Lung (tissue), 13 donors: ENCODE data around the gene DCDC2. TPM values are rescaled to one million over a fixed set of nuclear protein-coding genes. Genes with fewer than 3 reads are reported as not detected.

Experiments
- ATAC-seq: fragments of 200-7000 bp; cut with Tn5 transposase; one replicate; pipeline ENCODE4 v1.9.1; 2020; ENCODE audit warnings: moderate number of reproducible peaks; ENCODE audit not compliant: insufficient read depth, low FRiP score
- DNase-seq, 3 donors: peaks; one replicate each; pipeline ENCODE4 v3.0.0-alpha.2; 2013 to 2017
- H3K27ac ChIP-seq, 2 donors: one replicate each; pipeline ENCODE4 v1.5.1; 2013; ENCODE audit warnings: mild to moderate bottlenecking in 2 of 2, moderate library complexity in 2 of 2, control low read depth in 1 of 2, inconsistent platforms in 1 of 2, low read depth in 1 of 2, low read length in 1 of 2
- H3K27me3 ChIP-seq, 3 donors: one replicate each; pipeline ENCODE4 v1.5.1; 2013; ENCODE audit warnings: low read length in 2 of 3; ENCODE audit not compliant: control insufficient read depth in 3 of 3, insufficient read depth in 3 of 3
- H3K36me3 ChIP-seq, 4 donors: one replicate each; pipeline ENCODE4 v1.5.1; 2013; ENCODE audit warnings: low read length in 4 of 4, mild to moderate bottlenecking in 1 of 4, moderate library complexity in 1 of 4; ENCODE audit not compliant: control insufficient read depth in 4 of 4, insufficient read depth in 4 of 4
- H3K4me1 ChIP-seq, 5 donors: one replicate each; pipeline ENCODE4 v1.5.1; 2013; ENCODE audit warnings: low read length in 5 of 5, mild to moderate bottlenecking in 2 of 5, moderate library complexity in 1 of 5; ENCODE audit not compliant: control insufficient read depth in 5 of 5, insufficient read depth in 5 of 5
- H3K4me3 ChIP-seq: one replicate; pipeline ENCODE4 v1.5.1; 2013; ENCODE audit warnings: mild to moderate bottlenecking, control low read depth, moderate library complexity
- H3K9ac ChIP-seq, 2 donors: one replicate each; pipeline ENCODE4 v1.5.1; 2013; ENCODE audit warnings: low read length in 2 of 2, control low read depth in 1 of 2; ENCODE audit not compliant: insufficient read depth in 1 of 2
- H3K9me3 ChIP-seq, 4 donors: one replicate each; pipeline ENCODE4 v1.5.1; 2013; ENCODE audit warnings: low read length in 3 of 4, mild to moderate bottlenecking in 1 of 4, moderate library complexity in 1 of 4; ENCODE audit not compliant: control insufficient read depth in 4 of 4, insufficient read depth in 3 of 4
- CTCF ChIP-seq: IDR thresholded peaks from 2 replicates; pipeline ENCODE4 v1.5.1; 2012; ENCODE audit warnings: mild to moderate bottlenecking; ENCODE audit errors: control extremely low read depth, extremely low read depth
- WGBS, 2 donors: extraction: QIAGEN DNeasy Blood & Tissue Kit; methylation state at CpG; one replicate each; pipeline ENCODE4 v1.1.7; 2013; 5-methylcytosine and 5-hydroxymethylcytosine counted together
- polyA plus RNA-seq, 2 donors: library from polyadenylated mRNA; stranded (reverse); fragments of 200-250 nt; gene quantifications; one replicate each; pipeline ENCODE4 v1.2.1, GENCODE V29; 2013
- small RNA-seq: library from RNA; depleted of rRNA; stranded (forward); fragments of <200 nt; gene quantifications from one replicate; pipeline ENCODE3, GENCODE V24; 2014; ENCODE audit warnings: low replicate concordance
- total RNA-seq, 2 donors: library from RNA; depleted of rRNA in 1 of 2; stranded (reverse); fragments of >200 nt in 1 of 2; gene quantifications; one replicate each; pipeline ENCODE4 v1.2.1, GENCODE V29; 2014 to 2021
- donor health status: control.
- donor health status: control.
- donor health status: Bipolar disorder and iron deficiency.
- donor health status: healthy.
- donor health status: DM: yes; HTN: yes; CAD: no.

Gene DCDC2
- total and polyA plus RNA-seq, 4 donors: 2.3 to 14.2 (median 6.2) TPM

GRCh38 chr6:24122139-24122538 lies 235.7 kb downstream of the DCDC2 start:
- TF ChIP-seq CTCF: no peak

More at GRCh38 chr6:24122139-24122538, 235.7 kb downstream of the DCDC2 start:
- Histone ChIP-seq H3K4me3 (no peak overlapping the region), H3K4me1 (peaks cover 0 to 6% (median 0%) of the 10 kb centered on the region in 5 donors), H3K36me3 (no peaks in the 10 kb centered on the region), H3K9ac (no peak overlapping the region), H3K27ac (no peak overlapping the region), H3K27me3 (no peaks in the 10 kb centered on the region), H3K9me3 (no peaks in the 10 kb centered on the region)
- WGBS, 2 donors: 72 to 76% methylated on average over 7 of the region's 7 CpGs
- DNase-seq (no peak), ATAC-seq (no peak)

Small RNAs within 50 kb of the gene (small RNA-seq; reads per million reads assigned to genes)
- gene RF00218: 0.21 reads per million, percentile 13 among the genes with 10 or more reads in this experiment
- gene RNU6-391P: not detected

Other genes starting within 250 kb of the DCDC2 start
- gene NRSN1, start 231.8 kb downstream of the DCDC2 start, total RNA-seq: under 1 TPM in 1 of 2 donors, not detected in 1; 0.17 TPM
- not detected for gene NRSN1, start 231.8 kb downstream of the DCDC2 start, polyA plus RNA-seq
- 10 to 100 TPM; 19.9 to 26.4 TPM for gene MRS2, start 44.9 kb upstream of the DCDC2 start, total RNA-seq
- gene MRS2, start 44.9 kb upstream of the DCDC2 start, polyA plus RNA-seq: 10 to 100 TPM; 13.6 to 15.7 TPM
- 1 to 10 TPM; 2.2 to 3.8 TPM for gene GPLD1, start 131.5 kb upstream of the DCDC2 start, total RNA-seq
- 1 to 10 TPM in 1 of 2 donors, under 1 TPM in 1; 0.45 to 1.1 TPM for gene GPLD1, start 131.5 kb upstream of the DCDC2 start, polyA plus RNA-seq
- 10 to 100 TPM; 11.2 to 12.8 TPM for gene ALDH5A1, start 136.9 kb upstream of the DCDC2 start, total RNA-seq
- 1 to 10 TPM; 3.1 to 7.7 TPM for gene ALDH5A1, start 136.9 kb upstream of the DCDC2 start, polyA plus RNA-seq